SK-N-MC (cell line): Measurements from ENCODE around the gene ZNF835.
"Not testable (repeated sequence)": the region's sequence is repeated elsewhere in the genome, so short reads cannot be mapped to it uniquely, and the experiment has no call there.

ENCODE experiments used
- DNase-seq: peaks from one replicate; pipeline ENCODE4 v3.0.0-alpha.2; 2011; ENCODE audit warnings: low read depth, low spot score
- H3K27ac ChIP-seq: fragments of 200-600 bp; sonication (generic); 2 replicates; pipeline ENCODE4 v1.5.1; 2016; ENCODE audit warnings: mixed run types
- H3K36me3 ChIP-seq: fragments of 200-600 bp; sonication (generic); 2 replicates; pipeline ENCODE4 v1.6.1; 2017; ENCODE audit warnings: antibody characterized with exemption, low read length, mixed read lengths; ENCODE audit not compliant: insufficient read depth
- H3K4me3 ChIP-seq: fragments of 200-600 bp; sonication (generic); 2 replicates; pipeline ENCODE4 v1.5.1; 2016
- H3K9ac ChIP-seq: fragments of 200-600 bp; sonication (generic); 2 replicates; pipeline ENCODE4 v1.8.0; 2017; ENCODE audit warnings: mixed run types, mixed read lengths; ENCODE audit not compliant: insufficient read length
- H3K9me3 ChIP-seq: fragments of 200-600 bp; sonication (generic); 2 replicates; pipeline ENCODE4 v1.6.1; 2017; ENCODE audit warnings: low read depth, mild to moderate bottlenecking, antibody characterized with exemption, low read length, moderate library complexity, mixed read lengths
- EZH2 ChIP-seq: fragments of 200-600 bp; sonication (generic); IDR thresholded peaks from one replicate; pipeline ENCODE4 v1.6.1; 2017; ENCODE audit warnings: antibody characterized with exemption
- FOXP2 ChIP-seq: optimal IDR thresholded peaks from 2 replicates; pipeline ENCODE3; 2011; ENCODE audit warnings: mild to moderate bottlenecking, moderate library complexity; ENCODE audit not compliant: insufficient read depth; ENCODE audit errors: extremely low read length, control extremely low read depth
- POLR2AphosphoS5 ChIP-seq: IDR thresholded peaks from 2 replicates; pipeline ENCODE4 v1.6.1; 2012; ENCODE audit warnings: mild to moderate bottlenecking, low read depth, low read length, borderline replicate concordance

The ZNF835 gene

DNA sequence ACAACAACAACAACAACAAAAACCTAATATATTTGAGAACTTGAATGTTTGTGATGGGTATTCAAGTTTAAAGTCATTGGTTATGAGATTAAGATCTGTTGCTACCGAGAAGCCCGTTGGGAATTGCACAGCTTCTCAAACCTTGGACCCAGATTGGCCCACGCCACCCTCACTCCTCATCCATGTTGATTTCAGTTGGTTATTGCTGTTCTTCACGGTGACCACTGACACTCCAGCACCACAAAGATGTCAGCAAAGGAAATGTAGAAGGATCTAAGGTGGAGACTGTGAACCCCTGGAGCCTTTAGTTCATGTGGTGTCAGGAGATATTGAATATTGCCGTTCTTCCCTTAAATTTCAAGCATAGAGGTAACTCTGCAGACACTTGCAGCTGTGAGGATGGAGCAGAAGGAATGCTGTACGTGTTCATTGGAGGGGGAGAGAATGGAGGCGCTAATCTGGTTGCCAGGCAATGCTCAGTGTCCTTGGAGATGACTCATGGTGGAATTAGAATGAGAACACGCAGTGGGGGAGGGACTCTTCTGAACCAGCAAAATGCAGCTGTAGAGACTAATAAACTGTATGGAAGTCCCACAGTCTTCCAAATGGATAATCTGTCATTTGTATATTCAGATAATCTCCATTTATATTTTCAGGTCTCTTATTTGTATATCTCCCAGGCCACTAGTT is 20.8 kb upstream of the ZNF835 start:
- Histone ChIP-seq H3K9ac (no peak overlapping the region), H3K9me3 (no peaks in the 10 kb centered on the region), H3K27ac (no peak overlapping the region), H3K36me3 (no peaks in the 10 kb centered on the region), H3K4me3 (no peak overlapping the region)
- TF ChIP-seq EZH2 (no peak), POLR2AphosphoS5 (no peak), FOXP2 (no peak)
- DNase-seq: no peak

DNA sequence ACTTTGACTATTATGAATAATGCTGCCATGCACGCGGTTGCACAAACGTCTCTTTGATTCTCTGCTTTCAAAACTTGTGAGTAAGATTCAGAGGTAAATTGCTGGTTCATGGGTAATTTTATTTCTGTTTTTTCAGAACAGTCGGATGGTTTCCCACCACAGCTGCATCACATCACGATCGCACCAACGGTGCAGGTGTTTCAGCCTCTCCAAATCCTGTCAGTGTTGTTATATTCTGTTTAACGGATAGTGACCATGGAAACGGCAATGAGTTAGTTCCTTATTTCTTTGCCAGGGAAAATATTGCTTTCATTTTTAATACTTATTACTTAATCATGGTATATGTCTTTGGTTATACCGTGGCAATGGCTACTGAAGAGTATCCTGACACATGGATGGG is 19.1 kb upstream of the ZNF835 start:
- H3K9me3 ChIP-seq: no peaks in the 10 kb centered on the region
- DNase-seq: no peak
- H3K36me3 ChIP-seq: no peaks in the 10 kb centered on the region
- no peak for TF ChIP-seq POLR2AphosphoS5
- no peak for TF ChIP-seq FOXP2
- no peak for TF ChIP-seq EZH2
- no peak overlapping the region for H3K4me3 ChIP-seq
- H3K27ac ChIP-seq: no peak overlapping the region
- no peak overlapping the region for H3K9ac ChIP-seq

DNA sequence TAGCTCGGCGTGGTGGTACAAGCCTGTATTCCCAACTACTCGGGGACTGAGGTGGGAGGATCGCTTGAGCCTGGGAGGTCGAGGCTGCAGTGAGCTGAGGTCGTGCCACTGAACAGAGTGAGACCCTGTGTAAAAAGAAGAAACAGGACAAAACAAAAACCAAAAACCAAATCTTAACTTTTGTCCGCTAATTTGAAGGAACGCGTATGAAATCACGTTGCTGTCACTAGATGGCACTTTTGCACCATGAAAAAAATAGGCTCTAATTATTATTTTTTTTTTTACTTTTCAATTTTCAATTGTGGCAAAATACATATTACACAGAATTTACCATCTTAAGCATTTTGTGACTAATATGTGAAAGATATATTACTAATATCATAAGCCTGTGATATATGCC is 17.6 kb upstream of the ZNF835 start:
- H3K9ac ChIP-seq: no peak overlapping the region
- no peaks in the 10 kb centered on the region for H3K36me3 ChIP-seq
- no peaks in the 10 kb centered on the region for H3K9me3 ChIP-seq
- DNase-seq: no peak
- no peak overlapping the region for H3K4me3 ChIP-seq
- TF ChIP-seq FOXP2 (no peak), EZH2 (no peak)
- no peak overlapping the region for H3K27ac ChIP-seq

DNA sequence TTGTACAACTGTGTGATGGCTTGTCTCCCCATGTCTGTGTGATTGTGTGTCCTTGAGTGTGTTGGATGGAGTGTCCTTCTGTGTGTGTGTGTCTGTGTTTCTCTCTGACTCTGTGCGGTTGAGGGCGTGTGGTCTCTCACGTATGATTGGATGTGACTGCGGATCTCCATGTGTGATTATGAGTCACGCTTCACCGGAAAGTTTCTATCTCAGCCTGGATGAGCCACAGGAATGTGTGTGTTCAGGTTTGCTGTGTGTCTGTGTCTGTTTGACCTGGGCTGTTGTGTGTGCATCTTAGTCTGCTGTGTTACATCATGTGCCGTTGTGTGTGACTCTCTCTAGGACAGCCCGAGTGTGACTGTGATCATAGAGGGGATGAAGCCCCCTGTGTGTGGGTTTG is 15.5 kb upstream of the ZNF835 start:
- Histone ChIP-seq H3K27ac (no peak overlapping the region), H3K36me3 (no peaks in the 10 kb centered on the region), H3K9me3 (no peaks in the 10 kb centered on the region), H3K9ac (no peak overlapping the region), H3K4me3 (no peak overlapping the region)
- DNase-seq: no peak
- no peak for TF ChIP-seq POLR2AphosphoS5
- no peak for TF ChIP-seq FOXP2

DNA sequence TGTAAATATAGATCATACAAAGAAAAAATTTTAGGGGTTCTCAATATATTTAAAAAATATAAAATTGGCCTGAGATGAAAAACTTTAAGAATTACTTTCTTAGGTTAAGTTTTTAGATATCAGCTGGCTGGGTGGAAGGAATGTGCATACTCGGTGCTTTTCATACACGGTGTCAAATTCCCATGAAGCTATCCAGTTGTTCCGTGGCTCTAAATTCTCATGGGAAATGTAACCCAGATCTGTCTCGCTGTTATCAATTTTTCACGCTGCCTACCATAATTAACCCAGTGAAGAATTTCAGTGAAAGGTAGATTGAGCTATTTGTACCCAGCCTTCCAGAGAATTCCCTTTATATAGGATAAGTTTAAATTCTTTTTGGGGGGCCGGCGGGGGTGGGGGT is 11.6 kb upstream of the ZNF835 start:
- Histone ChIP-seq H3K9me3 (no peaks in the 10 kb centered on the region), H3K9ac (no peak overlapping the region), H3K27ac (no peak overlapping the region), H3K4me3 (no peak overlapping the region), H3K36me3 (no peaks in the 10 kb centered on the region)
- TF ChIP-seq POLR2AphosphoS5: no peak
- TF ChIP-seq FOXP2: no peak
- TF ChIP-seq EZH2: no peak
- DNase-seq: no peak

DNA sequence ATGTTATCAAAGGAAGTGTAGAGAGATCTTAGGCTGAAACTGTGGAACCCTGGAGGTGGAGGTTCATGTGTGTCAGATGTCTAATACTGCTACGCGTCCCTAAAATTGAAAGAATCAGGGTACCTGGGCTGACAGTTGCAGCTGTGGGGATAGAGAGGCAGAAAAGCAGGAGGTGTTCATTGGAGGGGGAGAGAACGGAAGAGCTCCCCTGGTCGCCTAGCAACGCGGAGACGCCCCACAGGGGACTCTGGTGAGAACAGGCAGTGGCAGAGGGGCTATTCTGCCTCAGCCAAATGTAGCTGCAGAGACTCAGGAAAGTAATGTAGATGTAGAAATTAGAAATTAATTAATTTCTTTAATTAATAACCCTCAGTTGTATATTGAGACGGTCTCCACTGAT is 10.1 kb upstream of the ZNF835 start:
- H3K4me3 ChIP-seq: no peak overlapping the region
- H3K9me3 ChIP-seq: no peaks in the 10 kb centered on the region
- H3K9ac ChIP-seq: no peak overlapping the region
- no peak for DNase-seq
- TF ChIP-seq FOXP2: no peak
- TF ChIP-seq POLR2AphosphoS5: no peak
- no peak for TF ChIP-seq EZH2
- H3K27ac ChIP-seq: no peak overlapping the region
- no peaks in the 10 kb centered on the region for H3K36me3 ChIP-seq

DNA sequence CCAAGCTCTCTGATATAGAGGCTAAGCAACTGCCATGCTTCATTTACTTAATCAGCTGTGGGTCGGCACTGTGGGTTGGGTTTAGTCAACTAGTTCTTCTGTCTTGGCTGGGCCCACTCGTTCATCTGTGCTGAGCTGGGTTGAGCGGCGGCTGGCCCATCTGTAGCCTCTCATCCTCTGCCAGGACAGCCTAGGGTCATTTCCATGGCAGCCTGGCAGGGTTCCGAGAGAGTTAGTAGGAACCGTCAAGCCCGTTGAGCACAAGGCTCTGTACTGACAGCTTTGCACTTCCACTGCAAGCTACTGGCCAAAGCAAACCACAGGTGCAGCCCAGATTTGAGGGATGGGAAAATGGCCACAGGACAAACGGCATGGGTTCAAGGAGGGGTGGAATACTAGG is 6.6 kb upstream of the ZNF835 start:
- Histone ChIP-seq H3K36me3 (no peaks in the 10 kb centered on the region), H3K4me3 (no peak overlapping the region), H3K9me3 (no peaks in the 10 kb centered on the region), H3K27ac (no peak overlapping the region), H3K9ac (no peak overlapping the region)
- TF ChIP-seq POLR2AphosphoS5 (no peak), EZH2 (no peak), FOXP2 (no peak)
- DNase-seq: no peak

DNA sequence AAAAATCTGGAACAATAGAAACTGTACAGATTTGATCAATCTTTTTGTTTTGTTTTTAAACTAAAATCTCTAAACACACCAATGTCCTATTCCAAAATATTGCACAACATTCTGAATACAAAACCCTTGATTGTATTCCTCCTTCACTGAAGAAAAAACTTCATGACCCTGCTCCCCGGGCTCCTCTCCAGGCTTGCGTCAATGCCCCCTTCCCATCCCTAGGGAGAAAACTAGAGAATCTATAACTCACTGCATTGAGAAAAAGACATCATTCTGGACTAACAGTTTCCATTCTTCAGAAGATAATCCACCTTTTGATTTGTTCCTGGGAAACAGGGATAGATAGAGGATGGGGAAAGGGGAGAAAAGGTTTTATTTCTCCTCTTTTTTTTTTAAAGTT is 1.1 kb upstream of the ZNF835 start:
- H3K9ac ChIP-seq, H3K9me3 ChIP-seq, H3K36me3 ChIP-seq, DNase-seq, H3K27ac ChIP-seq, H3K4me3 ChIP-seq: not testable (repeated sequence)

DNA sequence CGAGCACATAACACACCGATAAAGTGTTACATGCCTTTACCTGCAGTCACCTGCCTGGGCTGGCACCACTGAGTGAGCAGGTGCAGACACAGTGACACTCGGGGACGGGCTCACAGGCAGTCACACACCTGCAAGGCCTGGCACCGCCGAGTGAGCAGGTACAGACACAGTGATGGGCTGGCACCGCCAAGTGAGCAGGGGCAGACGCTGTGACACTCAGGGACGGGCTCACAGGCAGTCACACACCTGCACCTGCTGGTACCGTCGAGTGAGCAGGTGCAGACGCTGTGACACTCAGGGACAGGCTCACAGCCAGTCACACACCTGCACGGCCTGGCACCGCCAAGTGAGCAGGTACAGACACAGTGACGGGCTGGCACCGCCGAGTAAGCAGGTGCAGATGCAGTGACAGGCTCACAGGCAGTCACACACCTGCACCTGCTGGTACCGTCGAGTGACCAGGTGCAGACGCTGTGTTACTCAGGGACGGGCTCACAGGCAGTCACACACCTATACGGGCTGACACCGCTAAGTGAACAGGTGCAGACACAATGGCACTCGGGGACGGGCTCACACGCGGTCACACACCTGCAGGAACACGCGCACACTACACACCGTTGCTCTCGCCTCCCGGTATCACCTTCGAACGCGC is 470 bp downstream of the ZNF835 start:
- no peak overlapping the region for H3K9ac ChIP-seq
- H3K27ac ChIP-seq: no peak overlapping the region
- H3K36me3 ChIP-seq: no peaks in the 10 kb centered on the region
- no peak for TF ChIP-seq POLR2AphosphoS5
- no peak for TF ChIP-seq EZH2
- TF ChIP-seq FOXP2: no peak
- no peak overlapping the region for H3K4me3 ChIP-seq
- no peak for DNase-seq
- H3K9me3 ChIP-seq: no peaks in the 10 kb centered on the region
